OCI-LY1 (cell line): ENCODE measurements around the gene GZMM.

ENCODE experiments used
- H2AFZ ChIP-seq: fragments of 200-600 bp; sonication (generic), shearing (Covaris generic); 2 replicates; pipeline ENCODE4 v1.6.0; 2014; ENCODE audit warnings: antibody characterized with exemption, mild to moderate bottlenecking, low read length
- H3F3A ChIP-seq: fragments of 200-600 bp; sonication (generic), shearing (Covaris generic); 2 replicates; pipeline ENCODE4 v1.6.0; 2014; ENCODE audit warnings: mild to moderate bottlenecking, antibody characterized with exemption, low read length, moderate library complexity; ENCODE audit not compliant: insufficient read depth
- H3K27ac ChIP-seq: fragments of 200-600 bp; sonication (generic); 2 replicates; pipeline ENCODE4 v1.5.1; 2014; ENCODE audit warnings: low read length, mixed run types, mild to moderate bottlenecking, low read depth; ENCODE audit not compliant: poor library complexity, severe bottlenecking
- H3K27me3 ChIP-seq: fragments of 200-600 bp; sonication (generic); 2 replicates; pipeline ENCODE4 v1.6.0; 2014; ENCODE audit warnings: antibody characterized with exemption, mild to moderate bottlenecking, low read length, moderate library complexity; ENCODE audit not compliant: insufficient read depth
- H3K36me3 ChIP-seq: fragments of 200-600 bp; sonication (generic); 2 replicates; pipeline ENCODE4 v1.6.1; 2014; ENCODE audit warnings: mild to moderate bottlenecking, antibody characterized with exemption, low read length, moderate library complexity, mixed read lengths; ENCODE audit not compliant: insufficient read depth
- H3K4me1 ChIP-seq: fragments of 200-600 bp; sonication (generic); 2 replicates; pipeline ENCODE4 v1.5.1; 2014; ENCODE audit warnings: mild to moderate bottlenecking, low read length, moderate library complexity; ENCODE audit not compliant: insufficient read depth, severe bottlenecking
- H3K4me2 ChIP-seq: fragments of 200-600 bp; sonication (generic), shearing (Covaris generic); 2 replicates; pipeline ENCODE4 v1.6.1; 2014; ENCODE audit warnings: low read length
- H3K4me3 ChIP-seq: fragments of 200-600 bp; sonication (generic); 2 replicates; pipeline ENCODE4 v1.5.1; 2014; ENCODE audit warnings: low read length, low read depth, mild to moderate bottlenecking, mixed read lengths; ENCODE audit not compliant: poor library complexity, severe bottlenecking
- H3K79me2 ChIP-seq: fragments of 200-600 bp; shearing (Covaris generic); 2 replicates; pipeline ENCODE4 v1.6.1; 2016; ENCODE audit warnings: mixed run types, low read length, mixed read lengths; ENCODE audit not compliant: insufficient read depth
- H3K9ac ChIP-seq: fragments of 200-600 bp; sonication (generic), shearing (Covaris generic); 2 replicates; pipeline ENCODE4 v1.6.1; 2014; ENCODE audit warnings: mild to moderate bottlenecking, low read length, mixed read lengths
- H3K9me2 ChIP-seq: fragments of 200-600 bp; sonication (generic), shearing (Covaris generic); 2 replicates; pipeline ENCODE4 v1.6.1; 2014; ENCODE audit warnings: low read depth, mild to moderate bottlenecking, low read length, mixed read lengths
- H3K9me3 ChIP-seq: fragments of 200-600 bp; shearing (Covaris generic); 2 replicates; pipeline ENCODE4 v1.6.1; 2014; ENCODE audit warnings: low read length, mixed read lengths
- H4K20me1 ChIP-seq: fragments of 200-600 bp; sonication (generic), shearing (Covaris generic); 2 replicates; pipeline ENCODE4 v1.6.0; 2016; ENCODE audit warnings: mild to moderate bottlenecking, low read length; ENCODE audit not compliant: insufficient read depth
- EZH2 ChIP-seq: fragments of 200-600 bp; sonication (generic), shearing (Covaris generic); IDR thresholded peaks from 2 replicates; pipeline ENCODE4 v1.8.0; 2017; ENCODE audit warnings: borderline replicate concordance, mixed run types, mild to moderate bottlenecking, antibody characterized with exemption, low read length, moderate library complexity, mixed read lengths
- TF ChIP-seq, protein P1 (sequence below): fragments of 200-600 bp; sonication (generic), shearing (Covaris generic); IDR thresholded peaks from 2 replicates; pipeline ENCODE4 v1.5.1; 2017; ENCODE audit warnings: mild to moderate bottlenecking, antibody characterized with exemption, low read length, moderate library complexity, mixed read lengths

GZMM gene

DNA sequence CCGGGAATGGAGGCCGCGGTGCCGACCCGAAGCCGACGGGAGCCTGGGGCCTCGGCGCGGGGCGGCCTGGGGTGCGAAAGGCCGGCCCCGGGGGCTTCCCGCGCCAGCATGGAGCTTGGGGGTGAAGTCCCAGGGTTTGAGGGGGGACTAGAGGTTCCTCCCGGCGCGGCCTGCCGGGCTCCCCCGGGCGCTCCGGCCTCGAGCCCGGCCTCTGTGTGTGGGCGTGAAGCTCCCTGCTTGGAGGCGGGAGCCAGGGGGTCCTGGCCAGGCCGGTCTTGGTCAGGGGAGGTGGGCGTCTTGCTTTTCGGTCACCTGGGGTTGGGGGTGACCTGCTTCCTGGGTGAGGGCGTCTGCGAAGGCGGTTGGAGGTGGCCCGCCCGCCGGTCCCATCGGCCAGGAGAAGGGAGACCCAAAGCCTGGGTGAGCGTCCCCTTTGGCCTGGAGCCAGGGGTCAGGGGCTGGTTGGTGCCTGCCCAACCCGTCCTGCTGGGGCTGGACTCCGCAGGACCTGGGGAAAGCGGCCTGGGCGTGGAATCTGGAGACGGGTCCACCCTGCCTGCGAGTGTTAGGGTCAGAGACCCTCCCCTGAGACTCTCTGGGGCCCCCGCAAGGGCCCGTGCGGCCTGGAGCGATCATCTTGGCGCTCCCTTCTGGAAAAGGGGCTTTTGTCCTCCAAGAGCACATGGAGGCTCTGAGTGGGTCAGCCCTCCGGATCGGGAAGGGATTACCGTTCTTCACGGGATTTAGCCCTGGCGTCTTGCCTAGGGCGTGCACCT, 29.1 kb downstream of the GZMM start:
- H2AFZ ChIP-seq, result no peak overlapping the region
- H3F3A ChIP-seq, result peaks cover 7% of the 10 kb centered on the region; the same call in 1 of the 2 replicates
- H4K20me1 ChIP-seq, result no peaks in the 10 kb centered on the region

DNA sequence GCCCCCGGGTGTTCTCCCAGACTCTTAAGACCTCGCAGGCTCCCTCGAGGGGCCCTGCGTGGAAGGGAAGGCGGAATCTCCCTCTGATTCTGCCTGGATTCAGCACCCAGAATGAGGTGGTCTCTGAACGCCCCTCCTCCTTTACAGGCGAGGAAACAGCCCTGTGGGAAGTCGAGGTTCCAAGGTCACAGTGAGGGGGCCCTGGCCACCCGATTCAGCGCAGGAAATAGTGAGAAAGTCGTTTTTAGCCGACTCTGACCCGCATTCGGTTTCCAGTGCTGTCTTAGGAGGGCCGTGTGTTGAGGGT, 29.6 kb downstream of the GZMM start:
- Histone ChIP-seq H3K79me2 (peaks cover 39% of the 10 kb centered on the region), H3K4me1 (peaks cover 32% of the 10 kb centered on the region), H3K4me2 (peak overlapping the region; percentile 67), H3K27me3 (no peaks in the 10 kb centered on the region), H3K9ac (peak overlapping the region; percentile 96), H3K9me2 (no peaks in the 10 kb centered on the region), H4K20me1 (no peaks in the 10 kb centered on the region), H3K9me3 (no peaks in the 10 kb centered on the region), H3K36me3 (peaks cover 5% of the 10 kb centered on the region; the same call in 1 of the 2 replicates), H2AFZ (no peak overlapping the region), H3K4me3 (peak overlapping the region; percentile 94), H3K27ac (peak overlapping the region; percentile 49), H3F3A (peaks cover 7% of the 10 kb centered on the region; the same call in 1 of the 2 replicates)
- TF ChIP-seq, protein P1, sequence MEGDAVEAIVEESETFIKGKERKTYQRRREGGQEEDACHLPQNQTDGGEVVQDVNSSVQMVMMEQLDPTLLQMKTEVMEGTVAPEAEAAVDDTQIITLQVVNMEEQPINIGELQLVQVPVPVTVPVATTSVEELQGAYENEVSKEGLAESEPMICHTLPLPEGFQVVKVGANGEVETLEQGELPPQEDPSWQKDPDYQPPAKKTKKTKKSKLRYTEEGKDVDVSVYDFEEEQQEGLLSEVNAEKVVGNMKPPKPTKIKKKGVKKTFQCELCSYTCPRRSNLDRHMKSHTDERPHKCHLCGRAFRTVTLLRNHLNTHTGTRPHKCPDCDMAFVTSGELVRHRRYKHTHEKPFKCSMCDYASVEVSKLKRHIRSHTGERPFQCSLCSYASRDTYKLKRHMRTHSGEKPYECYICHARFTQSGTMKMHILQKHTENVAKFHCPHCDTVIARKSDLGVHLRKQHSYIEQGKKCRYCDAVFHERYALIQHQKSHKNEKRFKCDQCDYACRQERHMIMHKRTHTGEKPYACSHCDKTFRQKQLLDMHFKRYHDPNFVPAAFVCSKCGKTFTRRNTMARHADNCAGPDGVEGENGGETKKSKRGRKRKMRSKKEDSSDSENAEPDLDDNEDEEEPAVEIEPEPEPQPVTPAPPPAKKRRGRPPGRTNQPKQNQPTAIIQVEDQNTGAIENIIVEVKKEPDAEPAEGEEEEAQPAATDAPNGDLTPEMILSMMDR, result no peak
- no peak for TF ChIP-seq EZH2

More for the DNA sequence above, 29.1 kb downstream of the GZMM start:
- Histone ChIP-seq H3K27me3 (no peaks in the 10 kb centered on the region), H3K36me3 (peaks cover 5% of the 10 kb centered on the region; the same call in 1 of the 2 replicates), H3K9ac (peak overlapping the region; percentile 96), H3K79me2 (peaks cover 39% of the 10 kb centered on the region), H3K9me2 (no peaks in the 10 kb centered on the region), H3K4me1 (peaks cover 32% of the 10 kb centered on the region), H3K4me3 (peak overlapping the region; percentile 94), H3K4me2 (peak overlapping the region; percentile 67), H3K27ac (peak overlapping the region; percentile 49), H3K9me3 (no peaks in the 10 kb centered on the region)
- TF ChIP-seq EZH2, result no peak
- TF ChIP-seq, protein P1, result no peak

DNA sequence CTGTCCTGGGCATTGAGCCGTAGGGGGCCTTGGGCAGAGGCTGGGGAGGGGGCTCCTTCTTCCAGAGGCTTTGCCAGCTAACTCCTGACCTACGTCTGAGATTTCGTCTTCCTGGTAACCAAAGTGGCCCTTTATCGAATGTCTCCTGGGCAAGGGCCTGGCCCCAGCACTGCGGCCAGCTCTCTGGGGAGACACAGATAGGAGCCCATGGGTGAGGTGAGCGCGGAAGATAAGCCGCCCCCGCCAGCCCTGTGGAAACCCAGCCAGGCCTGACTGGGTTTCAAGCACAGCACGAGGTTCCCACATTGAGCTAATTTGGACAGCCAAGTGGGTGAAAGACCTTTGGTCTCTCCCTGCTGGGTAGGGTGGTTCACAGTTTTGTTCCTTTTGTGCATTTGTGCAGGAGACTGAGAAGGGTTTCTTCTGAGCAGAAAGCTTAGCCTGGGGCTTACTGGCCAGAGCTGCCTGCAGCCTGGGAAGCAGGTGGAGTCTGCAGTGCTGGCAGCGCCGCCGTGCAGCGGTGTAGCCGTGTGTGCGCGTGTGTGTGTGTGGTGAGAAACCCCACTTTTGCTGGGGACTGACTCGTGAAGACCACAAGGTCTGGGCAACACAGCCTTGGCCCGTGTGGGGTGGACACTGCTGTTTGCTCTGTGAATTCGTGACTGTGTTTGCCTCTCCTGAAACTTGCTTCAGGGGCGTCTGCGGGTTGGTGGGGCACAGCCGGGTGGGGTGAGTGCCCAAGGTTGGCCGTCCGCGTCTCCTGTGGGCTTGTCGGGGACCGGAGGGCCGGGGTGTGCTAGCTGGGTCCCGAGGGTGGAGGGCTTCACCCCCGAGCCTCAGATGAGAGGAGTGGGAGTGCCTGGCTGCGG, 31.0 kb downstream of the GZMM start:
- peak overlapping the region; percentile 49 for H3K27ac ChIP-seq
- peaks cover 16% of the 10 kb centered on the region; the same call in 1 of the 2 replicates for H3K36me3 ChIP-seq
- no peaks in the 10 kb centered on the region for H3K27me3 ChIP-seq
- no peak for TF ChIP-seq EZH2
- TF ChIP-seq, protein P1, result no peak
- H3F3A ChIP-seq, result peaks cover 7% of the 10 kb centered on the region; the same call in 1 of the 2 replicates
- H3K4me3 ChIP-seq, result peak overlapping the region; percentile 94
- peak overlapping the region; percentile 67 for H3K4me2 ChIP-seq
- H2AFZ ChIP-seq, result no peak overlapping the region
- H3K9me3 ChIP-seq, result no peaks in the 10 kb centered on the region
- H3K9me2 ChIP-seq, result no peaks in the 10 kb centered on the region
- peak overlapping the region; percentile 46; the same call in 1 of the 2 replicates for H3K9ac ChIP-seq
- H3K79me2 ChIP-seq, result peaks cover 39% of the 10 kb centered on the region
- no peaks in the 10 kb centered on the region for H4K20me1 ChIP-seq
- peaks cover 32% of the 10 kb centered on the region for H3K4me1 ChIP-seq
